GM21786 (cell line): Measurements from ENCODE around the gene MARCKS.
A peak's percentile ranks its signal among the peaks of the same experiment; 100 is the strongest.

ENCODE experiments used
- ATAC-seq: cut with Tn5 transposase; IDR thresholded peaks from one replicate; pipeline ENCODE4 v1.9.1; 2021; ENCODE audit not compliant: unreplicated experiment

Gene MARCKS

DNA sequence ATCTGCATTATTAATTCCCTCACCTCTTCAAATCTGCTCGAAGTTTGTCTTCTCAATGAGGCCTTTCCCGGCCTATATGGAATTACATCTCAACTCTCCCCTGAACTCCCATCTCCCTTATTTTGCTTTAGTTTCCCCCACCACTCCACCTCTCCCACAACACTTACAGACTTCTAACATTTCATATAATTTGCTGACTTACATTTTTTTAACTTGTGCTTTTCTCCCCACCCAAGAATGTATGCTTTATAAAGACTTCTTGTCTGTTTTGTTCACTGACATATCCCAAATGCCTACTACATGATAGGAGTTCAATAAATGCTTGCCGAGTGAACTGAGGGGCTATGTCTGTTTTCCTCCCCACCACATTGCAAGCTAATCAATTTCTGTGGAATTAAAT is 3.9 kb upstream of the MARCKS start:
- ATAC-seq, result no peak

- peak; percentile 13 for ATAC-seq
Observed at GRCh38 chr6:113854531-113855499, 2.3 kb upstream of the MARCKS start.

- no peak for ATAC-seq
Observed at GRCh38 chr6:113855500-113856374, 1.4 kb upstream of the MARCKS start.

DNA sequence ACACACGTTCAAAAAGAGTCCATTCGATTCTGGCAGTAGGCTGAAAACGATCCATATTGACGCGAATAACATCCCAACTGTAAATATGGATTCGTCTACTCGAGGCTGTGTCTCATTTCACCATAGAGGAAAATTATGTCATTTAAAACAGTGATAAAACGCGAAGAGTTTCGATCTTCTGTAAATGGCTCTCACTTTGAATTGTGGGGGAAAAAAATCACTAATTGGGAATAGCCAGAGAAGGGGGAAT is 845 bp upstream of the MARCKS start:
- no peak for ATAC-seq

DNA sequence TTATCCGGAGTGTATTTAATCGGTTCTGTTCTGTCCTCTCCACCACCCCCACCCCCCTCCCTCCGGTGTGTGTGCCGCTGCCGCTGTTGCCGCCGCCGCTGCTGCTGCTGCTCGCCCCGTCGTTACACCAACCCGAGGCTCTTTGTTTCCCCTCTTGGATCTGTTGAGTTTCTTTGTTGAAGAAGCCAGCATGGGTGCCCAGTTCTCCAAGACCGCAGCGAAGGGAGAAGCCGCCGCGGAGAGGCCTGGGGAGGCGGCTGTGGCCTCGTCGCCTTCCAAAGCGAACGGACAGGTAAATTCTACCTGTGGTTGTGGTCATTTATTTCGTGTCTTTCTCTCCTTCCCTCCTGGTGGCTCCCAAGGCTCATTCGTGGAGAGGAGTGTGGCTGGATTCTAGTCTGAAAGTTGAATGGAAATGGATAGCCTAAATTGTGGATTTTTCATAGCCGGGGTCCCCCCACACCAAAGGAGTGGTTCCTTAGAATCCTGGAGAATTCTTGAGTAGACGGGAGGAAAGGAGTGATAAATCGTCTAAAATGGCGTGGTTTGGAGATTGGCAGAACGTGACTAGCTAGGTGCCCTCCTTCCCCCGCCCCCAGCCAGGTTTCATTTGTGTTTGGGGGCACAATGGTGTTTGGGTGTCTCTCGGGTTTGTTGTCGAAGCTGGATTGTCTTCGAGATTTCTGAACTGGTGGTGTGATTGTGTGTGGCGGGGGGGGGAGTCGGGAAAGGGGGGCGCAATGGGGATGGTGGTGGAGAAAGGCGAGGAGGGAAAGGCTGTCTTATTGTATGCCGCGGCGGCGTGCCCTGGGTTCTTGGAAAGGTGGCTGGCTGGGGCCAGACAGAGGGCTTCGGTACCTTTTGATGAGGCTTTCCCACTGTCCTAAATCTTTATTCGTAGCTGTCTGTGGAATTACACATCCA is 673 bp downstream of the MARCKS start:
- ATAC-seq, result no peak

DNA sequence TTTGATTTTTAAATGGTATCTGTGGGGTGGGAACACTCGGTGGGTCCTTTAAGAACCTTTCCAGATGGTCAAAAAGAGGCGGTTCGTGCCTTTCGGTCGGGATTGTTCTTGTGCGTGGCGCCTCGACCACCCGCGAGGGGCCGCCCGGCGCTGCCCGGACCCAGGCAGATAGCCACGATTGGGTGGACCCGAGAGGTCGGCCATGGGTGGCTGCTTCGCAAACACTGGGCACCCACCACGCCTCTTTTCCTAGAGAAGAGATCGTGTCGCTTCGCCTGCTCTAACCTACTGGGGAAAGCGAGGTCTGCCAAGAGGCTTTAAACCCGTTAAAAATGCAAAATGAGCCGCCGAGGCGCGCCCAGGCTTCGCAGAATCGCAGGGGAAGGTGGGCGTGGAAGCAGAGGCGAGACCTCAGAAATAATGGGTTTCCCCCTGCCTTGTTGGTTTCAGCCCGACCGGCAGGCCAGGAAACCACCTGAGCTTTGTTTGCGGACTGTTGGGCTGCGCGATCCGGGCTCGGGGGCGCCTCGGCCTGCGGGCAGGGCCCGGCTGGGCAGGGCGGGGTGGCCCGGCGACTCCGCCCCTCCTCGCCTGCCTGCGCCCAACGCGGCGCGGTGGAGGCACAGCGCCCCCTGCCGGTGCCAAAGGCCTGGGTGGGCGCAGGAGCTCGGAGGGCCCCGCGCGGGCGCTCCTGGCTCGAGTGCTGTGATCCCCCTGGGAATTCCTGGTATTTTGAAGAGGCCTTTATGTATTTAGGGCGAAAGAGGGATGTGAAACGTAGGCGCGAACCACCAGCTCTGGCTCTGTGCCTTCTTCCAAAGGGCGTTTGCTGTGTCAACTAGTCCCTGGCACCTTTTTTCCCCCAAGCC is 1.6 kb downstream of the MARCKS start:
- peak; percentile 74 for ATAC-seq

- no peak for ATAC-seq
Observed at GRCh38 chr6:113859349-113860180, 2.4 kb downstream of the MARCKS start.

- ATAC-seq, result no peak
Observed at GRCh38 chr6:113860181-113860955, 3.2 kb downstream of the MARCKS start.

DNA sequence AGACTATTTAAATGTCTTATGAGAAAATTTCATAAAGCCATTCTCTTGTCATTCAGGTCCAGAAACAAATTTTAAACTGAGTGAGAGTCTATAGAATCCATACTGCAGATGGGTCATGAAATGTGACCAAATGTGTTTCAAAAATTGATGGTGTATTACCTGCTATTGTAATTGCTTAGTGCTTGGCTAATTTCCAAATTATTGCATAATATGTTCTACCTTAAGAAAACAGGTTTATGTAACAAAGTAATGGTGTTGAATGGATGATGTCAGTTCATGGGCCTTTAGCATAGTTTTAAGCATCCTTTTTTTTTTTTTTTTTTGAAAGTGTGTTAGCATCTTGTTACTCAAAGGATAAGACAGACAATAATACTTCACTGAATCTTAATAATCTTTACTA is 5.0 kb downstream of the MARCKS start:
- ATAC-seq, result no peak

- ATAC-seq, result no peak
Observed at GRCh38 chr6:113870917-113871316, 13.8 kb downstream of the MARCKS start.

GRCh38 chr6:113871975-113872374 is 14.8 kb downstream of the MARCKS start:
- ATAC-seq, result no peak

DNA sequence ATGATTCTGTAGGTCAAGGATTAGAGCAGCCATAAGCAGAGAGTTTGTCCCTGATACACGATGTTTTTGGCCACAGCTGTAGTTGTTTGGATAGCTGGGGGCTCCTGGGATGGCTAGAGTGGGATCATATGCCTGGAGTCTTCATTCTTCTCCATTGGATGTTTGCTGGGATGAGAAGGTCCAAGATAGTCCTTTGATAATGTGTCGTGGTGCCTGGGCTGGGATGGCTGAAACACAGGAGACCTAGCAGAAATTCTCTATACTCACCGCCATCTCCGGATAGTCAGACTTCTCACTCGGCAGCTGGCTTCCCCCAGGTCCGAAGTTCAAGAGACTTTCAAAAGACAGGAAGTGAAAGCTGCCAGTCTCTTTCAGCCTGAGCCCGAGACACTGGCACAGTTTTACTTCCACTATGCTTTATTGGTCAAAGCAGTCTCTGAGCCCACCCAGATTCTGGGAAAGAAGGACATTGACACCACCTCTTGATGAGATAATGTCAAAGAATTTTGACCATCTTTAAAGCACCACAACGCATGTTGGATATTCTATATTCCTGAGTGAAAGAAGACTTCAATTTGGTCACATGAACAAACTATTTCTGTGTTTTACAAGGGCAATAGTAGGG is 16.0 kb downstream of the MARCKS start:
- peak; percentile 98 for ATAC-seq

- no peak for ATAC-seq
Observed at GRCh38 chr6:113875470-113875869, 18.3 kb downstream of the MARCKS start.

- no peak for ATAC-seq
Observed at GRCh38 chr6:113876695-113877094, 19.6 kb downstream of the MARCKS start.

DNA sequence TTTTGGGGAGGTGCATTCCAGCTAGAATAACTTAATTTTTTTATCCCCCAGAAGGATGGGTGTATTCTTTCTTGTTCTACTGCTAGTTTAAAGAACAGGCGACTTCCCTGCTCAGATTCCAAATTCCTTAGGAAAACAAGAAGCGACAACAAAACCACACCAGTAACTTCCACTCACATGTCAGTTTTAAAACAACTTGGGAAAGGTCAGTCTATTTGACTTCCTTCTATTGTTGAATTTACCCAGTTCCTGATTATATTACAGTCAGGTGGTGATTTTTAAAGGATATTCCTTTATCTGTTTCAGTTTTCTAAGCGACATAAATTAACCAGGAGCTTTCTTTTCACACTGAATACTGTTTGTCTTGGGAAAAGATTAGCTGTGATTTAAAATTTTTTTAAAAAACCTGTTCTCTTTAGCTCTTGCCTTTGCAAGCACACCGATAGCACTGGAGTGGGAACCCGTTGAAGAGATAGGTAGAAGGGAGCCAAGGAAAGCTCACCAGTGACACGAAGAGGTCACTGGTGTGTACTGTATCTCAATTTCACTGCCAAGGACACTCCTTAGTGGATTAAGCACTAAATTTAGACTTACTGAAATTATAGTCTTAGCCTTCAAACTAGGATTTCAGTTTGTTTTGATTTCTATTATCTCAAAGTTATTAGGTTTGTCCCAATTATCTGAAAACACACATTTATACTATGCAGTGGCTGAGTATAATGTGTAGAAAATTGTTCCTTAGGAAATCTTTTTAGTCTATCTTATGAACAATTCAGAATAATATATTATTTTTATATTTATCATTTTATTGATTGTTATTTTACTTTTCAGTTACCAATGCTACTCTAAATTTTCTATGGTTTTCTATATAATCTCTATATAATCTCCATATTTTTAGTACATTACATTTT is 22.3 kb downstream of the MARCKS start:
- ATAC-seq, result peak; percentile 100

DNA sequence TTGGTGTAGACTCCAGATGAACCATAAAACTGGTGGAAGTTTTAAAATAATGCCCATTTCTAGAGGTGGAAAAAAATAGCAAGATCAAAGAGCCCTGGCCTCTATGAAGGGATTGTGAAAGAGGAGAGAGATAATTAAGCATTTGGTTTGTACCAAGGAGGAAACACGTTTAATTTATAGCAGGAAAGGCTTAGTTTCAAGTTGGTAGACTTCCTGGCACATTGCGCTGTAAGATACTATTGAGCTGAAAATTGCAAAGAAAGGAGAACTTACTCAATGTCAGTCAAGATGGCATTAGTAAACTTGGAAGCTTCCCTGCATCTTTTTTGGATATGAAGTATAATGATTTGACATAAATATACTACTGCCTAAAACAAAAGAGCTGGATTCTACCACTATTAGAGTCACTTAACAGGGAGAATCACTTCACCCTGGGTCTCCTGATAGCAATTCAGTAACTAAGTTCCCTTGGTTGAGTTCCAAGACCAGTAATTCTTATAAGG is 24.4 kb downstream of the MARCKS start:
- no peak for ATAC-seq
